GM19395 (cell line): ENCODE data around the gene LYSMD4.
"Not testable (repeated sequence)": the region's sequence is repeated elsewhere in the genome, so short reads cannot be mapped to it uniquely, and the experiment has no call there.

Experiments
- ATAC-seq: cut with Tn5 transposase; IDR thresholded peaks from one replicate; pipeline ENCODE4 v1.9.1; 2021; ENCODE audit warnings: mild to moderate bottlenecking, moderate library complexity; ENCODE audit not compliant: unreplicated experiment

Gene LYSMD4

DNA sequence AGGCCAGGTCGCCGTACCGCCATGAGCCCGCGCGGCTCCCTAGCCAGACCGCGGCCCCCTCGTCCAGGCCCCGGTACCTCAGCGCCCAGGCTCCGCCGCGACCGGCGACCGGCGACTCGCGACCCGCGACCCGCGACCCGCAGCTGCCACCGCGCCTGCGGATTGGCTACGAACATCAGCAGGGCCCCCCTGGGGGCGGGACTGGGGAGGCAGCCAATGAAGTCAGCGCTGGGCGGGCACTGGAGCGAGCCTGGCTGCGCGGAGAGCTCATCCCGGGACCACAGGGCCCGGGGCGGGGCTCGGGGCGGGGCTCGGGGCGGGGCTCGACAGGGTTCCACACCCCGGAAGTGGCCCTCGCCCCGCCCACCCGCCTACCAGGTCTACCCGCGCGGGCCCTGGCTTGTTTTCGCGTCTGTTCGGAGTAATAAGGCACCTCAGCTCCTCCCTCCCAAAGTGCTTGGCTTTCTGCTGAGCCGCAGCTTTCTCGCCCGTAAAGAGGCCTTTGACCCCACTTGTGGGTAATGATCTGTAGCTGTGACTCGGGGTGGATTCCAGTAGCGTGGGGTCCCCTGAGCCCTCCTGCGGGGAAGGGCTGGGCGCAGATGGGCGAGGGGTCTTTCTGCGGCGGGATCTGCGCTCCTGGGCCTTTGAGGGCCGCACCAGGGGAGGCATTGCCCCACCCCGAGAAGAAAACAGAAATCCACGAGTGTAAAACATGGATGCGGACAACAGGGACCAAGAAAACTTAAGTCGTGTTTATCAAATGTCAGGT is at the start of gene LYSMD4:
TSS of gene LYSMD4 (minus strand) at position 170 of the 772 bp plus-strand sequence. CDS start 1,438 bp downstream, outside the sequence.
- ATAC-seq = peak; percentile 99

DNA sequence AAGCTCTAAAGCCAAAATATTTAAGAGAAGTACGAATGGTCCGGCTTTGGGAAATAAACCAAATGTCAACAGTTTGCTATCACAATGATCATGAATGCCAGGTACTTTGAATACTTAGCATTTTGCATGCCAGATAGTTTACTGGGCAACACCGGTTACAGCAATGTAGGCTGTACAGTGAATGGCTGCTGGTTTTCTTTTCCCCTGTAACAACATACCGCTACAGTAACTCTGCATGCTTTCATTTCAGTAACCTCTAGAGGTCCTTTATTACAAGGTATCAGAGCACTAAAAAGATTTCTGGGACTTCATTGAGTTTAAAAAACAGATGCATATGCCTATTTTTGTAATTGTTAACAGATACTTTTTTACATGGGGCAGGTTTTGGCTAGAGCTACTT is 48.8 kb upstream of the LYSMD4 start:
- not testable (repeated sequence) for ATAC-seq

DNA sequence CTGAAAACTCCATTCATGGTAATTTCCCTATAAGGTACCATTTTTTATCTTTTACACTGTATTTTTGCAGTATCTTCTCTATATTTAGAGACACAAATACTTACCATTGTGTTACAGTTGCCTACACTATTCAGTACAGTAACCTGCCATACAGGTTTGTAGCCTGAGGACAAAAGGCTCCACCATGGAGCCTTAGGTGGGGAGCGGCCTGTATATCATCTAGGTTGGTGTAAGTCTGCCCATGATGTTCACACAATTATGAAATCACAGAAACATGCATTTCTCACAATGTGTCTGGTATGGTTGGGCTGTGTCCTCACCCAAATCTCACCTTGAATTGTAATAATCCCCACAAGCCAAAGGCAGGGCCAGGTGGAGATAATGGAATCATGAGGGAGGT is 43.9 kb upstream of the LYSMD4 start:
- ATAC-seq = no peak

DNA sequence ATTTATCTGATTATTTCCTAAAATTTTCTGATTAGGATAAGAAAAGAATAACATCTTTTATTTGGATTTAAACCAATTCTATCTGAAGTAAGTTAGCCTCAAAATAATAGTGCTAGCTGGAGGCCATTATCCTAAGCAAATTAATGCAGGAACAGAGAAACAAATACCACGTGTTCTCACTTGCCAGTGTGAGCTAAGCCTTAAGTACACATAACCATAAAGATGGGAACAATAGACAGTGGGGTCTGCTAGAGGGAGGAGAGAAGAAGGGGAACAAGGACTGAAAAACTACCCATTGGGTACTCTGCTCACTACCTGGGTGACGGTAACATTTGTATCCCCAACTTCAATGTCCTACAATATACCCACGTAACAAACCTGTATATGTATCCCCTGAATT is 31.3 kb upstream of the LYSMD4 start:
- ATAC-seq = no peak

DNA sequence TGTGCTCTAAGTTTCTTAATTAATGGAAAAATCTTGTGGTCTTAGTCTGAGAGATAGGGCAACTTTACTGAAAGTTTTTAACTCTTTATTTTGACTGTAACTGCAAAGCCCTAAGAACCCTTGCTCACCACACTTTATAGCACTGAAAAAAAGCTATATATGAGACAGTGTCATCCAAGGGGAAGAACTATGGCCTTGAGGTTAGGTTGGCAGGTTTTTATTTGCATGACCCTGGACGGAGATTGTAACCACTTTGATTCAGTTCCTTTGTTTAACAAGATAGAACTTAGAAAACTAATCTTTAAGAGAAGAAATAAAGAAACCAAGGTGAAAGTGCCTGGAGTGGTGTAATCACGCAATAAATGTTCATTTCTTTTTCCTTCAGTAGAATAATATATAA is 30.6 kb upstream of the LYSMD4 start:
- no peak for ATAC-seq

DNA sequence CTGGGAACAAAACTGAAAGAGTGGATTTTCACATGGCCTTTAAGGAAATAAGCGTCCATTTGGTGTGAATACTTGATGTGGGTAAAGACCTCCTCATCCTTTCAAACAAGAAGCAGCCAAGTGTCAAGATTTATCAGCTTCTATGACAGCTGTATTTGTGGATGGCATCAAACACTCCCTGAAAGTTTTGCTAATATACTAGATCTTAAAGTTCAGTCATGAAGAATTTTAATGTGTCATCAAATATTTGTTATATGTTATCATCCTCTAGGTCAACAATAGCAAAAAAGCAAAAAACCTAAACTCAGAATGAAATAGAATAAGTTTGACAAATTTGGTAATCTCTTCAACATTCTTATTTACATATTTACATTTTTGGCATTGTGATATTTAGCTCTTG is 29.1 kb upstream of the LYSMD4 start:
- no peak for ATAC-seq

DNA sequence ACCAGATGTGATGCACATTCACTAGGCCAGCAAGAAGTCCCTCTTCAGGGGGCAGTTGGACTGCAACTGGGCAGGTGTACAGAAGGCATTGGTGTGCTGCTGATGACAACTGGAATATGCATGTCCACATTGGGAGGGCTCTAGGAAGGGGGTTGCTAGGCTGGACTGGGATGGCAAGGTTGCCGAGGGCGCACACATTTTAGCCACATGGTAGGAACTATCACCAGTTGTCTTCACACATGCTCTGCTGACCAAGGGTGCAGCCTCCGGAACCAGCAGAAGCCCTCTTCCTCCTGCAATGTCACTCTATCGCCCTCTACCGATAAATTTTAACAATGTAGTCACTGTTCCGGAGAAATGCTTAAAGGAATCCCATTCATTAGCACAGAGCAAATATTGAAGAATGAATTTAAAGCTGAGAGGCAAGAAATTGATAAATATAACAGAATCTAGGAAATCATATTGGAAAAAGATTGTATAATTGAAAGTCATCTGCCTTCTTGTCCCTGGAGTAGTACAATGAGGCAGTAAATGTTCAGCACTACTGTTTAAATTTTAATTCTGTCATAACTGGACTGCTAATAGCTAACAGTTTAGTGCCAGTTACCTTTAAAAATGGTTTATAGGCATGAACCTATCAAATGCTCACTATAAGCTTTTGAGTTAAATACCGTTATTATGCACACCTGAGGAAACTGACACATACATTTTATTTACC is 22.6 kb upstream of the LYSMD4 start:
- peak; percentile 95 for ATAC-seq

DNA sequence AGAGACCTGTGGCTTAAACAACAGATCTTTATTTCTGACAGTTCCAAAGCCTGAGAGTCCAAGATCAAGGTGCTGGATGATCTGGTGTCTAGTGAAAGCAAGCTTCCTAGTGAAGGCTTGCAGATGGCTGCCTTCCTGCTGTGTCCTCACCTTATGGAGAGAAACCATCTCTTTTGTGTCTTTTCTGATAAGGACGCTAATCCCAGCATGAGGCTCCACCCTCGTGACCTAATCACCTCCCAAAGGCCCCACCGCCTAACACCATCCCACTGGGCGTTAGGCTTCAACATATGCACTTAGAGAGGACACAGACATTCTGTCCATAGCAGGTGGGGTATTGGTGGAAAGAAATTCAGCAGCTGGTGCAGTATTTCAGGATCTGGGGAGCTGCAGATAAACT is 19.8 kb upstream of the LYSMD4 start:
- ATAC-seq = no peak

DNA sequence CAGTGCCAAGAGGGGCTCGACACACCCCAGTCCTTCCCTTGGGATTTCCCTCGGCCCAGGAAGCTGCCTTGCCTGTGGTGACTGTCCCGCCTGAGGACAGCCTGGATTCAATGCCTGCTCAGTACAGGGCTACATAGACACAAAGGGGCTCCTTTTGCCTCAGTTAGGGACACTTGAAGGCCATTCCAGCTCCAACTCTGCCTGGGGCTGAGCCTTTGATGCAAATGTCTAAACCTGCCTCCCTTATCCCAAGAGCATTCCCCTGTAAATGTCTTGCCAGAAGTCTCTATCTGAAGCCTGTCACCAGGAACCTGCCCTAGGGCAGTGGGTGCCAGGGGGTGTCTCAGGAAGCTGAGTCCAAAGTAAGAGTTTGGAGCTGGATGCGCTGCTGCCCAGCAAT is 19.3 kb upstream of the LYSMD4 start:
- ATAC-seq = no peak

DNA sequence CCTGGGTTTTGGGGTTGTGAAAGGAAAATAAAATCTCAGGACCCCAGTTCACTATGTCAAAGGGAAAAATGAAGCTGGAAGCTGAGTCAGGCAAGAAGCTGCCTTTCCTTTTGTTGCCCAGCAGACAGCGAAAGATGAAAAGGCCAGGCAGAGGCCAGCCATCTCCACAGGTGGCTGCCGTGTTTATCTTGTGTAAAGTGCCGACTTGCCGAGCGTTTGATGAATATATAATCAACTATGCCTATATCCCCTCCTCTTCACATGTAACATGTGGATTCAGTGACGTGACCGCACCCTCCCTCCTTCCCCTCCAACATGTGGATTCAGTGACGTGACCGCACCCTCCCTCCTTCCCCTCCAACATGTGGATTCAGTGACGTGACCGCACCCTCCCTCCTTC is 17.1 kb upstream of the LYSMD4 start:
- not testable (repeated sequence) for ATAC-seq

DNA sequence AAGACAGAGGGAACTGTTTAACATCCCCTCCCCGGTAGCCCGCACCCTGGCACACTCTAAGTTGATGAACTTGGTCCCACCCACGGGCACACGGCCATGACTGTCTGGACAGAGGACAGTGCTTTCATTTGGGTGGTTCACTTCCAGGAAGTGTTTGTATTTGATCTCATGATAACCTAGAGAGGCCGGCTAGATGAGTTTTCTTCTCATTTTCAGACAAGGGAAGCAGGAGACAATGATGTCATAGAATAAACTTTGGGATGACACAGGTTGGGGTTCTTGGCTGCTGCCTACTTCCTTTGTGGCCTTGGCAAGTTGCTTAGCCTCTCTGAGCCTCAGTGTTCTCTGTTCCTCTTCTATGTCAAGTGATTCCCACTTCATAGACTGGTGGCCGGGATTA is 16.1 kb upstream of the LYSMD4 start:
- no peak for ATAC-seq

DNA sequence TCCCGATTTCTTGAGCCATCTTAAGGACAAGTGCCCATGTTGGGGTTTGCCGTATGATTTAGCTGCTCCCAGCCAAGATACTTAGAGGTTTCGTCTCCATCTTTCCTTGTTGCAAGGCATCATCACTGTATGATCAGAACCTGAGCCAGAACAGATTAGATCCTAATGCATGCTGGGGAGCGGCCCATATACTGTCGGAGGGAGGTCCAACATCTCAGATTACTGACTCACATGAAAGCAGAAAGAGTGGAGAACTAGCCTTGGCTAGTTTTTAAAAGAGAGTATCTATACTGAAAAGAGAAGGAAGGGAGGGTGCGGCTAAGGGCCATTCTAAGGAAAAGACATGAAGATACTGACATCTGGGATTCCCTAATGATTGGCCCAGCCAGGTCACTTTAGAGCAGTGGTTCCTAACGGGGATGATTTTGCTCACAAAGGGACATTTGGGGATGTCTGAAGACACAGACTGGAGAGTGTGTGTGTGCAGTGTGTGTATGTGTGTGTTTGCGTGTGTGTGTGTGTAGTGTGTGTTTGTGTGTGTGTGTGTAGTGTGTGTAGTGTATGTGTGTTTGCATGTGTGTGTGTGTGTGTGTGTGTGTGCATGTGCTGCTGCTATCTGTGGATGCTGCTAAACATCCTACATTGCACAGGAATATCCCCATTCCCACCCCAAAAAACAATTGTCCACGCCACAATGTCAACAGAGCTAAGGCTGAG is 12.3 kb upstream of the LYSMD4 start:
- ATAC-seq = no peak

DNA sequence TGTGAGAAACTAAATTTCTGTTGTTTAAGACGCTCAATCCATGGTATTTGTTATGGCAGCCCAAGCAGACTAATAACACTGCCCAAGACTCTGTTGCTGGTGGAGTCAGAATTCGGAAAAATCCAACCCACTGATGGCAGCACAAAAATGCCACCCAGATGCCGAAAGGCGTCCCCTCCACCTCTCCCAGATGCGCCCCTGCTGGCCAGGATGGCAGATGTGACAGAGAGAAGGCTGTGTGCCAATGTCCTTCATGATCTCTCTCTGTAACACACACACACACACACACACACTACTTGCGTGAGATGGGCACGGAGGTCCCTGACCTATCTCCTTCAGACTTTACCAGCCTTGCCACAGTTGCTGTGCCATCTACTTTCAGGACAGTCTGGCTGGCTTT is 10.9 kb upstream of the LYSMD4 start:
- no peak for ATAC-seq

DNA sequence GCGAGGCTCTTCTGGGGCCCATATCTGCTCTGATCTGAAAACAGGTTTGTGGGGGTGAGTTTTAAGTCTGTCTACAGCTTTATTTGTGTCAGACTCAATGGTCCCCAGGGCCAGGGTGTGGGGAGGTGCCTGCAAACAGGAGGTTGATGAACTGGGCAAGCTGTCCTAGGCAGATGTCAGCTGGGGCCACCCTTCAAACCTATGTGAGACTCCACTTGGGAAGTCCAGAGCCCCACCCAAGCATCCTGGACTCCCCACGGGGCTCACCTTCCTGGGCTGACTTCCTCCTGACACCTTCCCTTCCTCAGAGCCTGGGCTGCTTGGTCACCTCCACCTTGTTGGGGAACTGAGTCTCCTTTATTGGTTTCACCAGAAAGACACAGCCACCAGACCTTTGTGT is 8.6 kb upstream of the LYSMD4 start:
- ATAC-seq = no peak

DNA sequence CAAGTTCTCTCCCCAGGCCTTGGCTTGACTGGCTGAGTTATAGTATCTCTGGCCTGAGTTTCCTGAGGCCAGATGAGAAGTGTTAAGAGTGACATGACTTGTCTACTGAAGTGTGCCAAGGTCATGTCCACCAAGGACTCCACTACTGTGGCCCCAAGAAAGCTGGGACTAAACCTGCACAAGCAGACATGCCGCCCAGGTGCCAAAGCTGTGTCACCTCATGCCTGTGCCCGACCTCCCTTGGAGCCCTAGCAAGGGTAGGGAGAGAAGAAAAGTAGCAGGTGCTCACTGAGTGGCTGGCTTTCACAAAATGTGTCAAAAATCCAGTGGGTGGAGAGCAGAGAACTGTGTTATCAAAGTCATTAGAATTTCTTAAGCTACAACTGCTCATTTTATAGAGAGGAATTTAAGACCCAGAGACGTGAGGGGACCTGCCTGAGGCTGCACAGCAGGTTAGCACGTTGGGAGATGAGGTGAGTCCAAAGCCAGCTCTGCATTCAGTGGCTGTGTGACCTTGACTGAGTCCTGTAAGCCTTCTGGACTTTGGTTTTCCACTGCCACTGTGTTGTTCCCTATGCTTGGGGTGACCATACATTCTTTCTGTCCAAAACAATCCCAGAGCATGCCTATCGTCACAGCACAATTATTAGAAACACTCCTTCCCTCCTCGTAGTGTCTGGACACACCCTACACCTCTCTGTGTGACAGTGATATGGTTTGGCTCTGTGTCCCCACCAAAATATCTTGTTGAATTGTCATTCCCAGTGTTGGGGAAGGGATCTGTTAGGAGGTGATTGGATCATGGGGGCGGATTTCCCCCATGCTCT is 5.0 kb upstream of the LYSMD4 start:
- ATAC-seq = no peak

DNA sequence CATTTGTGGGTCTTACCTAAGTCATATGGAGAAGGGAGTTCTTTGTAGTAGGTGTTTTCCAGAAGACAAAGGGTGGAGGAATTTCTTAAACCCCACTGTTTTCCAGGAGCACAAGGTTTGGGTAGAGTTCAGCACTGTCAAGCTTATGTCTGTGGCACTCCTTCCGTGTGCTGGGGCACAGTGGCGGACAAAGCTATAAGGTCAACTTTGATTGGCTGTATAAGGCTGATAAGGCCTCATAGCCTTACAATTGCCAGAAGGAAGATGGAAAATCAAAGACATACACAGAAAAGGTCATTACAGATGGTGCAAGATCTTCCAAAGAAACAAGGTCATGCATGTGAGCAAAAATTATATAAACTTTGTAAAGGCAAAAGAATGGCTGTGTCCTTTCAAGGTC is 3.5 kb upstream of the LYSMD4 start:
- ATAC-seq = no peak

DNA sequence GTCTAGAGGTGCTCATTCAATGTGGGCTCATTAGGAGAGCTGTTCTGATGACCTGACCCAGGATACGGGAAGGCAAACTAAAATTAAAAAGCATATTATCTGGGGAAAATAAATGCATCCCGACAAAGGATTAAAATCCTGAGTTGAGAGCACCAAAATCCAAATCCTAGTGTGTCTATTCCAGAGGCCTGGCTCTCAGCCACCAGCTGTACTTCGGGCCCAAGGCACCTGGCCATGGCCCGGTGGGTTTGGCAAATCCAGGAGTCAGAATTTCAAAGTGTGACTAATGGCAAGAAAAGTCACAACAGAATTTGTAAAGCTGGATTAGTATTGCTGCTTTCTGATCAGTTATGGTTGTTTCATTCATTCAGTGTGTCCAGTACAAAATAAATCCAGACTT is 2.6 kb upstream of the LYSMD4 start:
- no peak for ATAC-seq

DNA sequence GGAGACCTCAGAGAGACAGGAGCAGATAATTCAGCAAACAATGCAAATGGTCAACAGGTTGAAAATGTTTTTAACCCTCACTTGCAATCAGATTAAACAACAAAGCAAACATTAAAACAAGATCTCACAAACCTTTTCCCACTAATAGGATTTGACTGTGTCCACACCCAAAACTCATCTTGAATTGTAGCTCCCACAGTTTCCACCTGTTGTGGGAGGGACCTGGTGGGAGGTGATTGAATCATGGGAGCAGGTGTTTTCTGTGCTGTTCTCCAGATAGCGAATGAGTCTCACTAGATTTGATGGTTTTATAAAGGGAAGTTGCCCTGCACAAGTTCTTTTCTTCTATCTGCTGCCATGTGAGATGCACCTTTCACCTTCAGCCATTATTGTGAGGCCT is 1.3 kb upstream of the LYSMD4 start:
- no peak for ATAC-seq

DNA sequence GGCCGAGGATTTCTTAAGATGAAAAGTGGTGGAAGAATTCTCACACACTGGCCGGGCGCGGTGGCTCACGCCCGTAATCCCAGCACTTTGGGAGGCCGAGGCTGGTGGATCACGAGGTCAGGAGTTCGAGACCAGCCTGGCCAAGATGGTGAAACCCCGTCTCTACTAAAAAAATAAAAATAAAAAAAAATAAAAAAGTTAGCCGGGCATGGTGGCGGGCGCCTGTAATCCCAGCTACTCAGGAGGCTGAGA is 729 bp upstream of the LYSMD4 start:
- not testable (repeated sequence) for ATAC-seq

DNA sequence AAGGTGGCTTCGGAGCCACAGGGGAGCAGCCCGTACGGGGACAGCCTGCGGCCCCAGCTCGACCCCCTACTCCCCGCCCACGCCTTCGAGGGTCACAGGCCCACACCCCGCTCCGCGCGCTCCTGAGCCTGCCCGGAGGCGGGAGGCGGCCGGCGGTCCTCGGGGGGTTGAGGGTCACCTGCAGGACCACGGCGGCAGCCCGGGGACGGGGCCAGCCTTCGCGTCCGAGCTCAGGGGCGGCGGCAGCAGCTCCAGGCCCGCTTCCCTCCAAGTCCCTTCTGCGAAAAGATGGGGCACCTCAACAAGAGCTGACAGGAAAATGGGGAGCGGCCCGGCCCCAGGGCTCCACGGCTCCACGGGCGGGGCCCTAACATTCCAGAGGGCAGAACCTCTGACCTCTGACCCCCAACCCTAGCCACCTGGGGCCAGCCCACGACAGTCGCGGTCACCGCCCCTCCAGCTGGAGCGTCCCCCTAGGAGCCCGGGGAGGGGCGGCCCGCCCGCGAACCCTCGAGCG is 428 bp downstream of the LYSMD4 start:
- peak; percentile 37 for ATAC-seq

DNA sequence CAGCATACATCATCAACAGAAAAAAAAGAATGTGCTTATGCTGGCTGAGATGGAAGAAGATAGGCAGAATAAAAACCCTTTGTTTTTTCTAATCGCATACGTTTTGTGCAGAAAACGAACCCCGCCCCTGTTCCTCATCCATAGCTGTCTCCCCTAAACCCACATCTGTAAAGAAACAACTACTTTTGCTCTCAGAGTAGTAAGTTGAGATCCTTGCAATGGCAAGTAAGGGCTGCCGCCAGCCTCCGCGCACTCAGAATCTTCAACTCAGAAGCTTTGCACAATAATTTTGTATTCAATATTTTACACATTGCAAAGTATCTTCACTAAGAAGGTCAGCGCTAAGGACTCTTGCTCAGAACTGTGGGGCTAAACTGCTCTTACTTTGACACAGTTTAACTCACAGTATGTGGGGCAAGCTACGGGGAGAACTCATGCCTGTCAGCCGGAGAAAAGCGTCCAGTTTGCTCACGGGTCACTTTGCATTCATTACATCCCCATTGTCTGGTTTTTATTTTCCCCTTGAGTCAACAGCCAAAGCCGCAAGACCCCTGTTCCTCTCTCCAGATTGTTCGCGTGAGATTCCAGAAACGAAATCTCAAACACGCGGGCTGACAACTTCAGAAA is 1.0 kb downstream of the LYSMD4 start:
- ATAC-seq = no peak
